A549 (cell line): ENCODE data around the gene REM2.

Experiments
- CBX8 ChIP-seq: fragments of 200-600 bp; sonication (generic); IDR thresholded peaks from 2 replicates; pipeline ENCODE4 v1.6.1; 2016
- RARB ChIP-seq: fragments of 250-450 bp; sonication (Bioruptor Pico); IDR thresholded peaks from 2 replicates; pipeline ENCODE4 v1.8.0; 2021; ENCODE audit warnings: mild to moderate bottlenecking, moderate library complexity
- SREBF2 ChIP-seq: fragments of 450-650 bp; IDR thresholded peaks from 2 replicates; pipeline ENCODE4 v1.6.1; 2014; ENCODE audit warnings: mild to moderate bottlenecking, moderate library complexity
- ZFP36 ChIP-seq: fragments of 450-650 bp; IDR thresholded peaks from 2 replicates; pipeline ENCODE4 v1.6.1; 2014; ENCODE audit warnings: borderline replicate concordance; ENCODE audit not compliant: partially characterized antibody
- TF ChIP-seq, protein P1 (sequence below): fragments of >200 bp; sonication (Bioruptor Twin); formaldehyde crosslinking; IDR thresholded peaks from 3 replicates; pipeline ENCODE4 v1.5.1; 2016

DNA sequence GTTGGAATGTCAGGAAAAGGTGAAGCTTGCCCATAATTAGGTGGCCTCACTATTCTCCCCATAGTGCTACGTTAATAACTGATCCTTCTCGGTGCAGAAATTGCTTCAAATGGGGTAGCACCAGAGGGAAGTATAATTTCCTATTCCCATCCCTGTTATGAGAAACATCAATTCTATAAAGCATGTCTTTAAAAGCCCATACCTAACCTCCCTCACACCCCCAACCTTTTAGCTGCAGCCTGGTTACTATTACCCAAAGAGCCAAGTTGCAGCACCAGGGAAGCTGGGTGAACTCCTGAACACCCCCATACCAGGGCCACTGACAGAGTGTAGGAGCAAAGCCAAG, 20.7 kb downstream of the REM2 start:
- TF ChIP-seq, protein P1, sequence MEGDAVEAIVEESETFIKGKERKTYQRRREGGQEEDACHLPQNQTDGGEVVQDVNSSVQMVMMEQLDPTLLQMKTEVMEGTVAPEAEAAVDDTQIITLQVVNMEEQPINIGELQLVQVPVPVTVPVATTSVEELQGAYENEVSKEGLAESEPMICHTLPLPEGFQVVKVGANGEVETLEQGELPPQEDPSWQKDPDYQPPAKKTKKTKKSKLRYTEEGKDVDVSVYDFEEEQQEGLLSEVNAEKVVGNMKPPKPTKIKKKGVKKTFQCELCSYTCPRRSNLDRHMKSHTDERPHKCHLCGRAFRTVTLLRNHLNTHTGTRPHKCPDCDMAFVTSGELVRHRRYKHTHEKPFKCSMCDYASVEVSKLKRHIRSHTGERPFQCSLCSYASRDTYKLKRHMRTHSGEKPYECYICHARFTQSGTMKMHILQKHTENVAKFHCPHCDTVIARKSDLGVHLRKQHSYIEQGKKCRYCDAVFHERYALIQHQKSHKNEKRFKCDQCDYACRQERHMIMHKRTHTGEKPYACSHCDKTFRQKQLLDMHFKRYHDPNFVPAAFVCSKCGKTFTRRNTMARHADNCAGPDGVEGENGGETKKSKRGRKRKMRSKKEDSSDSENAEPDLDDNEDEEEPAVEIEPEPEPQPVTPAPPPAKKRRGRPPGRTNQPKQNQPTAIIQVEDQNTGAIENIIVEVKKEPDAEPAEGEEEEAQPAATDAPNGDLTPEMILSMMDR = no peak
- TF ChIP-seq RARB (CRISPR knock-in tag) (no peak), CBX8 (no peak), SREBF2 (no peak), ZFP36 (no peak)
